ENCODE results near the gene LEMD3.
A peak's percentile ranks its signal among the peaks of the same experiment; 100 is the strongest.

Gene LEMD3

DNA sequence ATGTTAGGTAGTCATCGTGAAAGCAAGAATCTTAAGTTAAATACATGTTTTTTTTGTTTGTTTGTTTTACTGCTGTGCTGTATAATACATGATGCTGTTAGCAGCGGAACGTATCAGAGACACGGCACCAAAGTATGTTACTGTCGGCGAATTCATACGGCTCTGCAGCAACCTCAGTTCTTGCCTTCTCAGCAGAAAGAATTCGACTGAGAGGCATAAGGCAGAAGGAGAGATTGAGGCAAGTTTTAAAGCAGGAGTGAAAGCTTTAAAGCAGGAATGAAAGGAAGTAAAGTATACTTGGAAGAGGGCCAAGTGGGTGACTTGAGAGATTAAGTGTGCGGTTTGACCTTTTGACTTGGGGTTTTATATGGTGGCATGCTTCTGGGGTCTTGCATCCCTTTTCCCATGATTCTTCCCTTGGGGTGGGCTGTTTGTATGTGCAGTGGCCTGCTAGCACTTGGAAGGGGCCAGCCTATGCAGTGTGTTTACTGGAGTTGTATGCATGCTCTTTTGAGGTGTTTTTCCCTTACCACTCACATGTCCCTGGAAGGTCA, 23.7 kb downstream of the LEMD3 start:
- no peak overlapping the region for H3K4me3 ChIP-seq (ENCODE audit: low read depth, low read length)
- no peak for DNase-seq (ENCODE audit: low read depth)
- TF ChIP-seq, protein P1, sequence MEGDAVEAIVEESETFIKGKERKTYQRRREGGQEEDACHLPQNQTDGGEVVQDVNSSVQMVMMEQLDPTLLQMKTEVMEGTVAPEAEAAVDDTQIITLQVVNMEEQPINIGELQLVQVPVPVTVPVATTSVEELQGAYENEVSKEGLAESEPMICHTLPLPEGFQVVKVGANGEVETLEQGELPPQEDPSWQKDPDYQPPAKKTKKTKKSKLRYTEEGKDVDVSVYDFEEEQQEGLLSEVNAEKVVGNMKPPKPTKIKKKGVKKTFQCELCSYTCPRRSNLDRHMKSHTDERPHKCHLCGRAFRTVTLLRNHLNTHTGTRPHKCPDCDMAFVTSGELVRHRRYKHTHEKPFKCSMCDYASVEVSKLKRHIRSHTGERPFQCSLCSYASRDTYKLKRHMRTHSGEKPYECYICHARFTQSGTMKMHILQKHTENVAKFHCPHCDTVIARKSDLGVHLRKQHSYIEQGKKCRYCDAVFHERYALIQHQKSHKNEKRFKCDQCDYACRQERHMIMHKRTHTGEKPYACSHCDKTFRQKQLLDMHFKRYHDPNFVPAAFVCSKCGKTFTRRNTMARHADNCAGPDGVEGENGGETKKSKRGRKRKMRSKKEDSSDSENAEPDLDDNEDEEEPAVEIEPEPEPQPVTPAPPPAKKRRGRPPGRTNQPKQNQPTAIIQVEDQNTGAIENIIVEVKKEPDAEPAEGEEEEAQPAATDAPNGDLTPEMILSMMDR (IDR thresholded peaks at IDR 0.05; ENCODE audit: low read depth, low read length, missing control alignments) = no peak
- in situ Hi-C loops (cut with HindIII; ENCODE audit: low sequenced_read_pairs) = no loop called here

DNA sequence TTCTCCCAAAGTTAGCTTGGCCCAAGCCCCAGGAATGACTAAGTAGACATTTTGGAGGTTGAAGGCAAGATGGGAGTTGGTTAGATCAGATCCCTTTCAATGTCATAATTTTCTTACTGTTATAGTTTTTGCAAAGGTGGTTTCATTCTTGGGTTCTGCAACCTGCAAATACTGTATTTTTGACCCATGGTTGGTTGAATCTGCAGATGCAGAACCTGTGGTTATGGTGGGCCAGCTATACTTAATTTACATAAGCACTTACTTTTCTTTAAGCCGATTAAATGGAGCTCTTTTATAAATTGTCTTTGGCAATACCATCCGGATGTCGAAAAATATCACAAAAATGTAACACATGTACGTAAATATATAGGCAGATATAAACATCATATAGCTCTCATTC, 25.6 kb downstream of the LEMD3 start:
- DNase-seq (ENCODE audit: low read depth) = no peak
- TF ChIP-seq, protein P1 (IDR thresholded peaks at IDR 0.05; ENCODE audit: low read depth, low read length, missing control alignments) = no peak
- in situ Hi-C loops (cut with HindIII; ENCODE audit: low sequenced_read_pairs) = no loop called here
- no peak overlapping the region for H3K4me3 ChIP-seq (ENCODE audit: low read depth, low read length)

DNA sequence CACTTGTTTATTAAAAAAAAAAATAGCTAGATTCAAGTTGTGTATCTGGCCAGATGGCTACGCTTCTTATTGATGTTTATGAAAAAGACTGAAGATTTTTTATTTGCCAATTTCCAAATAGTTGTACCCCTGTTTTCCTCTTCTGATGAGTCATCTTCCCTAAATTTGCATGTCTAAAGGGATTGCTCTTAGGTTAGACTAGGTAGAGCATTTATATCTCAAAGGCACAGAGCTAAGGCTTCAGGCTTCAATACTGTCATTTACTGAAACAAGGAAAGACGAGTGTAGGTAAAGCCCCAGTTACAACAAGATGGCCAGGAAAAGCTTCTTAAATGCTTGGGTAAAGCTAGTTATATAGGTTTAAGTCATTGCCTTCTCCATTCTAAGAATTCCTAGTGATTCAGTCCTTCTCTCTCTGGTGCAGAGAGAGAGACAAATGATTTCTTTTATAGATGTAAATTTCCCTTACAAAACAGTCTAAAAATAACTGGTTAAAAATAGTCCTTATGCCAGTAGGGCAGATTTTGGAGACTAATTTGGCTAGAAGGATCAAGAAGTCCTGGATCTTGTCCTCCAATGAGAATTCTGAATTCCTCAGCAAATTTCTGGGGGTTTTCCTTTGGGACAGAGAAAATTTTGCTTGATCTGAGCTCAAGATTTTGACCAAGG, 26.1 kb downstream of the LEMD3 start:
- DNase-seq (ENCODE audit: low read depth) = no peak
- H3K4me3 ChIP-seq (ENCODE audit: low read depth, low read length) = no peak overlapping the region
- TF ChIP-seq, protein P1 (IDR thresholded peaks at IDR 0.05; ENCODE audit: low read depth, low read length, missing control alignments) = no peak
- in situ Hi-C loops (cut with HindIII; ENCODE audit: low sequenced_read_pairs) = no loop called here

DNA sequence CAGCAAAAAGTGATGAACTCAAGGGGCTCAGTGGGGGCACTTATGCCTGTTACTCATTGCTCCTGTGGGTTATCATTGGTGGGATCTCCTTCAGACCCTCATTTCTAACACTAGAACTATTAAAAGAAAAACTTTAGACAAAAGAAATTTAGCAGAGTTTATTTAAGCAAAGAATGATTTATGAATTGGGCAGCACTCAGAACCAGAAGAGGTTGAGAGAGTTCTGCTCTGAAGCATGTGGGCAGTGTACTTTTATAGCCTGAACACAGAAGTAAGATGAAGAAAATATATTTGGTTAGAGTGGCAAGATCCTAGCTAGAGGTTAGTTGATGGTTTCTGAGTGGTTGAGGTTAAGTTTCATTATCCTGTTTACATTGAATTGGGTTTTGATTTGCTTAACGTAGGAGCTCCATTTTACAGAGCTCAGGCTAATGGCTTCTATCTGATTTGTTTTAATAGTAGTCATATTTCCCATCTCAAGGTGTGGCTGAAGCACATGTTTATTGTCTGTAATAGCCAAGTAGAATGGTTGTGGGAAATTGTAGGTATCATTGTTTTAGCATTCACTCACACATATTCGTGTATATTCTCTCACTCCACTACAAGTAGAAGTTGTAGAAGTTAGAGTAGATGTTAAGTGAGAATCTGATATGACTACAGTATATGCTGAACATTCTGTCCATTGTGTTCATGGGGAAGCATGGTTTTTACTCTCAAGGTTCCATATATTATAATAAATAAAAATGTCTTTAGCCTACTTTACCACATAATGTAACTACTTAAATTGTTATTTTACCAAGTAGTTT, 27.6 kb downstream of the LEMD3 start:
- DNase-seq (ENCODE audit: low read depth) = no peak

DNA sequence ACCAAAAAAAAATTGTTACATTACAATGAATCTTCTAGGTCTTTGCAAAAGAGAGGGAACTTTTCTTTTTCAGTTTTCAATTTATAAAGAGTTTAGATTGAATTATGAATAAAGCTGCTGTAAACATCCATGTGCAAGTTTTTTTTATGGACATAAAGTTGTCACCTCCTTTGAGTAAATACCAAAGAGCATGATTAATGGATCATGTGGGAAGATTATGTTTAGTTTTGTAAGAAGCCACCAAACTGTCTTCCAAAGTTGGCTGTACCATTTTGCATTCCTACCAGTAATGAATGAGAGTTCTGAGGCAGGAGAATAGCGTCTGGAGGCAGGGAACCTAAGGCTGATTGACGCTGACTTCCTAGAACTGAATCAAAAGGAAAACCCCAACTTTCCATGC, 30.2 kb downstream of the LEMD3 start:
- H3K4me3 ChIP-seq (ENCODE audit: low read depth, low read length) = no peak overlapping the region
- no peak for DNase-seq (ENCODE audit: low read depth)
- in situ Hi-C loops (cut with HindIII; ENCODE audit: low sequenced_read_pairs) = no loop called here
- TF ChIP-seq, protein P1 (IDR thresholded peaks at IDR 0.05; ENCODE audit: low read depth, low read length, missing control alignments) = no peak

More for the DNA sequence above, 27.6 kb downstream of the LEMD3 start:
- TF ChIP-seq, protein P1 (IDR thresholded peaks at IDR 0.05; ENCODE audit: low read depth, low read length, missing control alignments) = no peak
- H3K4me3 ChIP-seq (ENCODE audit: low read depth, low read length) = no peak overlapping the region
- in situ Hi-C loops (cut with HindIII; ENCODE audit: low sequenced_read_pairs) = no loop called here

DNA sequence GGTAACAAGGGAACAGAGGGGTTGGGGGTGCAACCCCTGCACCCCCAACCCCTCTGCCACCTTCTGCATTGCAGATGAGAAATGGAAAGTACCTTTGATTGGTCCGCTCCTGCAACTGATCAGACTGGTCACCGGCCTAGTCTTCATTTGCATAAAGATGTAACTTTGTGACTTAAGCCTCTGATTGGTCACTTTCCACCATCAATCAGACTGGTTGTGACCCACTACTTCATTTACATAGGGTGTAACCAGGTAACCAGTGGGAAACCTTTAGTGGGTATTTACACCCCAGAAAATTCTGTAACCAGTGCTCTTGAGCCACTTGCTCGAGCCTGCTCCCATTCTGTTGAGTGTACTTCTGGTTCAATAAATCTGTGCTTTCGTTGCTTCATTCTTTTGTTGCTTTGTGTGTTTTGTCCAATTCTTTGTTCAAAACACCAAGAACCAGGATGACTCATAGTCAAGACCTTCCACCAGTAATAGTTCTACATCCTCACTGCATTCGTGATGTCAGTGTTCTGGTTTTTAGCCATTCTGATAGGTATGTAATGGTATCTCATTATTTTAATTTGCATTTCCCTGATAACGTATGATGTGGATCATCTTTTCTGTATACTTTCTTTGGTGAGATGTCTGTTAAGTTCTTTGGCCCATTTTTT, 30.8 kb downstream of the LEMD3 start:
- in situ Hi-C loops (cut with HindIII; ENCODE audit: low sequenced_read_pairs) = no loop called here
- TF ChIP-seq, protein P1 (IDR thresholded peaks at IDR 0.05; ENCODE audit: low read depth, low read length, missing control alignments) = no peak
- no peak overlapping the region for H3K4me3 ChIP-seq (ENCODE audit: low read depth, low read length)
- peak; percentile 12 for DNase-seq (ENCODE audit: low read depth)
